ENCODE results near the gene C1orf21. TPM values are rescaled to one million over a fixed set of nuclear protein-coding genes. Genes with fewer than 3 reads are reported as not detected.

The C1orf21 gene
- total RNA-seq, 4 donors from 2014 or later, result 30.6 to 61.7 (median 43.0) TPM

DNA sequence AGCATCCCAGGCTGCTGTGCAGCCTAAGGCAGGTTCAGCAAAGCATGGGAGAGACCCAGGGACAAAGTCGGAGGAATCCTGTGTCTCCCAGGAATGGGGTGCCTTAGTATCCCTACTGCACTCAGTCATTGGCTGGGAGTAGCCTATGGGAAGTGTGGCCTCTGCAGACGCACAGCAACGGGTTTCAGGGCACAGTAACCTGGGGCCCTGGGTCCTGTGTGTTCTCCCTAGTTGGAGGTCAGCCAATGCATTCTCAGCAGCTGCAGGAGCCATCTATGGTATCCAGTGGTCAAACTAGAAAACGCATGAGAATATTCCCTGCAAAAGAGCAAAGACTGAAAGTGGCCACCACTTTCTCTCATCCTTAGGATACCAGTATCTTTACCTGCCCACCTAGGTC is 13.7 kb upstream of the C1orf21 start:
- no peak overlapping the region for H3K4me3 ChIP-seq
- no peaks in the 10 kb centered on the region for H3K9me3 ChIP-seq
- no peak overlapping the region for H3K27ac ChIP-seq
- TF ChIP-seq POLR2A (IDR thresholded peaks at IDR 0.05), result no peak
- 48 to 53% methylated on average over 4 of the region's 4 CpGs for WGBS, 2 donors
- no peaks in the 10 kb centered on the region for H3K4me1 ChIP-seq
- DNase-seq (ENCODE audit: low spot score in 2 of 2), result no peak
- no peaks in the 10 kb centered on the region for H3K27me3 ChIP-seq
- no peaks in the 10 kb centered on the region for H3K36me3 ChIP-seq

DNA sequence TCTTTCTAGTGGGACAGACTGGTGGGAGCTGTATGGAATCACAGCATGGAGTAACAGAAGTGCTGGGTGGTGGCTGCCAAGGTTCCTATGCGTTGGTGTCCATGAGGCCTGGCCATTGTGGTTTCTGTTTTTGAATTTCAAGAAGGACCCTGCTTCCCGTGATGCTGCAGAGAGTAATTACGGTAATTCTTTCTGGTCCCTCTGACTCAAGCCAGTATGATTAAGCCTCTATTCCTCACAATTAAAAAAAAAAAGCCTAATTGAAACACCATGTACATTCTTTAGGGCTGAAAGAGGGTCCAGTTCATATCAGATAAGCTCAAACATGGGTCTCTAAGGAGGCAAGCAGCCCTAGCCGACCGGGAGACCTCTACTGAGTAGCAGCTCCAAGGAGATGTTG is 10.5 kb upstream of the C1orf21 start:
- Histone ChIP-seq H3K27ac (no peak overlapping the region), H3K9me3 (no peaks in the 10 kb centered on the region), H3K4me1 (no peaks in the 10 kb centered on the region), H3K36me3 (no peaks in the 10 kb centered on the region), H3K27me3 (no peaks in the 10 kb centered on the region), H3K4me3 (no peak overlapping the region)
- TF ChIP-seq EP300 (IDR thresholded peaks at IDR 0.05) (no peak), POLR2A (IDR thresholded peaks at IDR 0.05) (no peak)
- TF ChIP-seq, protein P1, sequence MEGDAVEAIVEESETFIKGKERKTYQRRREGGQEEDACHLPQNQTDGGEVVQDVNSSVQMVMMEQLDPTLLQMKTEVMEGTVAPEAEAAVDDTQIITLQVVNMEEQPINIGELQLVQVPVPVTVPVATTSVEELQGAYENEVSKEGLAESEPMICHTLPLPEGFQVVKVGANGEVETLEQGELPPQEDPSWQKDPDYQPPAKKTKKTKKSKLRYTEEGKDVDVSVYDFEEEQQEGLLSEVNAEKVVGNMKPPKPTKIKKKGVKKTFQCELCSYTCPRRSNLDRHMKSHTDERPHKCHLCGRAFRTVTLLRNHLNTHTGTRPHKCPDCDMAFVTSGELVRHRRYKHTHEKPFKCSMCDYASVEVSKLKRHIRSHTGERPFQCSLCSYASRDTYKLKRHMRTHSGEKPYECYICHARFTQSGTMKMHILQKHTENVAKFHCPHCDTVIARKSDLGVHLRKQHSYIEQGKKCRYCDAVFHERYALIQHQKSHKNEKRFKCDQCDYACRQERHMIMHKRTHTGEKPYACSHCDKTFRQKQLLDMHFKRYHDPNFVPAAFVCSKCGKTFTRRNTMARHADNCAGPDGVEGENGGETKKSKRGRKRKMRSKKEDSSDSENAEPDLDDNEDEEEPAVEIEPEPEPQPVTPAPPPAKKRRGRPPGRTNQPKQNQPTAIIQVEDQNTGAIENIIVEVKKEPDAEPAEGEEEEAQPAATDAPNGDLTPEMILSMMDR (IDR thresholded peaks at IDR 0.05), result no peak
- WGBS, 2 donors, result 83 to 84% methylated on average over 5 of the region's 5 CpGs
- DNase-seq (ENCODE audit: low spot score in 2 of 2), result no peak

DNA sequence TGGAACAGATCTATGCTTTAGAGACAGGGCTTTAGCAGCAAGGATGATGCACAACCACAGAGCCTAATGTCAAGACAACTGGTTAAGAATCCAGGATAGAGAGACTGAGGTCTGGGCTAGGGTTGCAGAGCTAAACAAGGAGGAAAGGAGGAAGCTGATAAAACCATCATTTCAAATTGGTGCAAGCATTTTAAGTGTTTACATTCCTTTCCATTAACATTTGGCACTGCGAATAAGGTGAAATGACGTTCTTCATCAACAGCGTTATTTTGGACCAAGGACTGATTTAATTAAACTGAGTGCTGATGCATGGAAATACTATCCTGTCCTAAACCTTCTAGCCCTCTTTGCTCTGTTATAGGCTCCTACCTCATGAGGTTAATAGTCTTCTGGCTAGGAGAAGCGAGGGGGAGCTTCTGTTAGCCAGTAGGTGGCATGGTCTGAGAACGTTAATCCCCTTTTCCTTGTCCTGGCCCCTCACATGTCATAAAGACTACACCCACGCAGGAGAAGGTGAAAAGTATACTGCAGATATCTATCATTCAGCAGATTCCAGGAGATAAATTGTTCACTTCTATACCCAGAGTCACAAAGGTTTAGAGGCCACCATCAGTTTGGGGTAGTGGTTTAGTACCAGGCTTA is 7.6 kb upstream of the C1orf21 start:
- no peaks in the 10 kb centered on the region for H3K27me3 ChIP-seq
- no peaks in the 10 kb centered on the region for H3K36me3 ChIP-seq
- TF ChIP-seq EP300 (IDR thresholded peaks at IDR 0.05) (no peak), POLR2A (IDR thresholded peaks at IDR 0.05) (no peak)
- TF ChIP-seq, protein P1 (IDR thresholded peaks at IDR 0.05), result no peak
- no peaks in the 10 kb centered on the region for H3K4me1 ChIP-seq
- H3K27ac ChIP-seq, result no peak overlapping the region
- H3K9me3 ChIP-seq, result no peaks in the 10 kb centered on the region
- H3K4me3 ChIP-seq, result no peak overlapping the region
- 53 to 65% methylated on average over 6 of the region's 6 CpGs for WGBS, 2 donors
- DNase-seq (ENCODE audit: low spot score in 2 of 2), result no peak

DNA sequence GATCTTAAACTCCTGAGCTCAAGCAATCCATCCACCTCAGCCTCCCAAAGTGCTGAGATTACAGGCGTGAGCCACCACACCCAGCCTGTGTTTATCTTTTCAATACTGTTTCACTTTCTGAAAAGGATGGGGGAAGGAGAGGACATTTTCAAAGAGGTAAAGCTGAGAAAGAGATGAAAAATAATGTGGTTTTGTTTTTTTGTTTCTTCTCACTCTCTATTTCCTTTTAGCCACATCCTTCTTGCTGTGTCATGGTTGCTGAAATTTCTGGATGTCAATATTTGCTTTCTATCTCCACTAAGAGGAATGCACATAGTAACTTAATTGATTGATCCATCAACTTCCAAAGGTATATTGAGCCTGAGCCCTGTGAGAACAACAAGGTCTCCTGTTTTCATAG is 6.4 kb upstream of the C1orf21 start:
- no peaks in the 10 kb centered on the region for H3K36me3 ChIP-seq
- no peaks in the 10 kb centered on the region for H3K27me3 ChIP-seq

DNA sequence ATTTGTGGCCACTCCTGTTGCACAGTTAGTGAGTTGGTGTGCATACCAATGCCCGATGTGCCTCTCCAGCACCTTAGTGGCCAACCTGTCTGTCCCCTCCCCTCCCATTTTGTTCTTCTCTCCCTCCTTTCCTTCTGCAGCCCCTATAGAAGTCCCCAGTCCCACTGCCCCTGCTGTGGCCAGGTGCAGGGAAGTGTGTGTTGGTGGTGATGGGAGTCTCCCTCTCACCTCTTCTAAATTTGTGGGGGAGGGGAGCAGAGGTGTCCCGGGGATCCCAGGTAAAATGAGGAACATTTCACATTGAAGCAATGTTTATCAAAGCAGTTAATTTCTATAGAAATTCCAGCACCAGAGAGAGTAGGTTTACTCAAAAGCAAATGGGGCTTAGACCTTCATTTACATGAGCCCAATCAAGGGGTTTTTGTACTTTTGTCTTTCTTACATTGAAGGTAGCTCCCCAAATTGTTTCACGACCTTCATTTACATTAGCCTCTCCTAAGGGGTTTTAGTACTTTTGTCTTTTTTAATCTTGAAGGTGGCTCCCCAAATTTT is 3.0 kb upstream of the C1orf21 start:
- H3K27me3 ChIP-seq, result no peaks in the 10 kb centered on the region
- no peak overlapping the region for H3K4me3 ChIP-seq
- H3K27ac ChIP-seq, result no peak overlapping the region
- peaks cover 0 to 8% (median 3%) of the 10 kb centered on the region in 4 donors for H3K4me1 ChIP-seq
- no peaks in the 10 kb centered on the region for H3K36me3 ChIP-seq
- TF ChIP-seq, protein P1 (IDR thresholded peaks at IDR 0.05), result no peak
- TF ChIP-seq POLR2A (IDR thresholded peaks at IDR 0.05), result no peak
- TF ChIP-seq EP300 (IDR thresholded peaks at IDR 0.05), result no peak
- DNase-seq (ENCODE audit: low spot score in 2 of 2), result no peak
- no peaks in the 10 kb centered on the region for H3K9me3 ChIP-seq
- 56 to 66% methylated on average over 3 of the region's 3 CpGs for WGBS, 2 donors

More for the DNA sequence above, 6.4 kb upstream of the C1orf21 start:
- Histone ChIP-seq H3K9me3 (no peaks in the 10 kb centered on the region), H3K4me1 (peaks cover 0 to under 1% (median 0%) of the 10 kb centered on the region in 4 donors), H3K4me3 (no peak overlapping the region), H3K27ac (no peak overlapping the region)
- 79 to 94% methylated on average over 1 of the region's 1 CpG for WGBS, 2 donors
- TF ChIP-seq EP300 (IDR thresholded peaks at IDR 0.05) (no peak), POLR2A (IDR thresholded peaks at IDR 0.05) (no peak)
- TF ChIP-seq, protein P1 (IDR thresholded peaks at IDR 0.05), result no peak
- no peak for DNase-seq (ENCODE audit: low spot score in 2 of 2)
